Activated gamma-delta T cell treated with anti-CD3 and anti-CD28 coated beads, Interleukin-2, amount 50 U/mL, for 16 hours (primary cell): Measurements from ENCODE around the gene CFHR2.
"Not testable (repeated sequence)": the region's sequence is repeated elsewhere in the genome, so short reads cannot be mapped to it uniquely, and the experiment has no call there.

Experiments
- DNase-seq: peaks from one replicate; pipeline ENCODE4 v3.0.0-alpha.2; 2020; ENCODE audit warnings: low read depth

Gene CFHR2

DNA sequence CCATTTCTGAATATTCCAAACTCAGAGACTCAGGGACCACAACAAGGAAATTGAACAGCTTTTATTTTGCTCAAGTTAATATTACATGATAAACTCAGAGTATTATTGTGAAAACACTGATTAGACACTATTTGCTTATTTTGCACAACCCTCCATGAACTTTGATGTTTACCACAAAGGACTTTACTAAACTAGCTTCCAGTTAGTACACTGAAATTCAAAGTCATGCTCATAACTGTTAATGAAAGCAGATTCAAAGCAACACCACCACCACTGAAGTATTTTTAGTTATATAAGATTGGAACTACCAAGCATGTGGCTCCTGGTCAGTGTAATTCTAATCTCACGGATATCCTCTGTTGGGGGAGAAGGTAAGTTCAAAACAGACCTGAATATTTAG is at the start of gene CFHR2:
Gene CFHR2 (plus strand): TSS at position 171 of the 400 bp plus-strand sequence. CDS start 143 bp downstream, at position 314.
- DNase-seq, result not testable (repeated sequence)

- DNase-seq, result no peak
Observed at GRCh38 chr1:196896355-196896754, 47.2 kb upstream of the CFHR2 start.

DNA sequence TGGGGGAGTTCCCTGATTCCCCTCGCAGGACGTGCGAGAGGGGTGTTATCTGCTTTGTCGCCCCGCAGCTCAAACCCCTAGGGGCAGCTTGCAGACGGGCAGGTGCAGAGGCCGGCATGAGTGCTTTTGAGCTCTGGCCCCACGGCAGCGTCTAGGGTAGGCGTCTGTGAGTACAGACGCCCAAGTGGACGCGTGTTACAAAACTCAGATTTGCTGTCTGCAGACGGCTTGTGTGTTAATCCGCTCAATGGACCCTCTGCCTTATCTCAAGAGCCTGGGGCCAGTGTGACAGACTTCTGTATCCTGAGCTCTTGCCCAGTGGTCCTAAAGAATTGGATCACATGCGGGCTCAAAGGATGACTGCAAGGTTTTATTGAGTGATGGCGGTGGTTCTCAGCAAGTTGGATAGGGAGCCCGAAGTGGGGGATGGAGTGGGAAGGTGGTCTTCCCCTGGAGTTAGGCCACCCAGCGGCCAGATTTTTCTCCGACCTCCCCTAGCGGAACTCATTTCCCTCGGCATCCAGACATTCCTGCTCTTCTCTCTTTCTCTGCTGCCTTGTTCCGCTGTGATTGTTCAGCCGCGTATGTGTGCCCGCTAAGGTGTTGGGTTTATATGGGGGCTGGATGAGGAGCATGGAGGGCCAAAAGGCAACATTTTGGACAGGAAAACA is 46.2 kb upstream of the CFHR2 start:
- DNase-seq, result no peak

DNA sequence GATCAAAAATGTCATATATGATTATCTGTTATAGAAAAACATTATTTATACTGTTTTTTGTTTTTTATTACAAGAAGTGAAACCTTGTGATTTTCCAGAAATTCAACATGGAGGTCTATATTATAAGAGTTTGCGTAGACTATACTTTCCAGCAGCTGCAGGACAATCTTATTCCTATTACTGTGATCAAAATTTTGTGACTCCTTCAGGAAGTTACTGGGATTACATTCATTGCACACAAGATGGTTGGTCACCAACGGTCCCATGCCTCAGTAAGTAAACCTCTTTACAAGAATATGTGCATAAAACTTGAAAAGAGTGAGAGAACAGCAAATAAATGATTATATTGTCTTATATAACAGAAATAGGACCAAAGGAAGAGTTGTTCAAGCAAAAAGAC is 41.2 kb upstream of the CFHR2 start:
- no peak for DNase-seq

DNA sequence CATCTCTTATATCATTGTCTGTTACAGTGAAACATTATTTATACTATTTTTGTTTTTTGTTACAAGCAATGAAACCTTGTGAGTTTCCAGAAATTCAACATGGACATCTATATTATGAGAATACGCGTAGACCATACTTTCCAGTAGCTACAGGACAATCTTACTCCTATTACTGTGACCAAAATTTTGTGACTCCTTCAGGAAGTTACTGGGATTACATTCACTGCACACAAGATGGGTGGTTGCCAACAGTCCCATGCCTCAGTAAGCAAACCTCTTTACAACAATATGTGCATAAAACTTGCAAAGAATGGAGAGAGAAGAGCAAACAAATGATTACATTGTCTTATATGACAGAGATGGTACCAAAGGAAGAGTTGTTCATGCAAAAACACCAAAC is 33.3 kb upstream of the CFHR2 start:
- no peak for DNase-seq

DNA sequence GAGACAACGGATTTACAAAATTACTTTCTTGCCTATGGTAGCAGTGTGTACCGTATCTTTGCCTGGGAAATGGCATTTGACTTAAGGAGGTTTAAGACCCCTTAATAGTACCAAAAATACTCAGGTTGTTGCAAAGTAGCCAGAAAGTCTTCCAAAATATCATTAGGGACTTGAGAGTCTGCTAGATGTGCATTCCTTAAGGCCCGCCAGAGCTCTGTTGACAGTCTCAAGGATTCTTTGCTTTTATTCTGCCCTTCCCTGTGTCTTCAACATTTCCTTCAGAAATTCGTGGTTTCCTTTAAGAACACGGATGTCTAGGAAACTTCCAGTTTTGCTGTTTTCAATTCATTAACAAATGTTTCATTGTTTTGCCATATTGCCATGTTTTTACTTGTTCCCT is 31.3 kb upstream of the CFHR2 start:
- not testable (repeated sequence) for DNase-seq

DNA sequence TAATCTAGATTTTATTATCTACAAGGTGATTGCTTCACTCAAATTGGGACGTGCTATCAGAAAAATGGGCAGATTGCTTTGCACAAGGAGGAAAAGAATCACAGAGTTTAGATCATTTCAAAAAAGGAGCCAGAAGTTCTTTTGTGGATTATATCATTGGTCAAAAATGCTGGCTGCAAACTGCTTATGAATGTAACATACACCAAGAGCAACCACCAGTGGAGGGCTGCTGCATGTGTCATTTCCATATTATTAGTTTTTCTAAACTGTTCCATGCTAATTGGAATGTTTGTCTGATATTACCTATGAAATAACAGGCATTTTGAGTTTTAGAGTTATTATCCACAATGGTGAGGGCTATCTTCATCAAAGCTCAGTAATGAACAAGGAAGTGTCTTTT is 16.7 kb upstream of the CFHR2 start:
- DNase-seq, result not testable (repeated sequence)

DNA sequence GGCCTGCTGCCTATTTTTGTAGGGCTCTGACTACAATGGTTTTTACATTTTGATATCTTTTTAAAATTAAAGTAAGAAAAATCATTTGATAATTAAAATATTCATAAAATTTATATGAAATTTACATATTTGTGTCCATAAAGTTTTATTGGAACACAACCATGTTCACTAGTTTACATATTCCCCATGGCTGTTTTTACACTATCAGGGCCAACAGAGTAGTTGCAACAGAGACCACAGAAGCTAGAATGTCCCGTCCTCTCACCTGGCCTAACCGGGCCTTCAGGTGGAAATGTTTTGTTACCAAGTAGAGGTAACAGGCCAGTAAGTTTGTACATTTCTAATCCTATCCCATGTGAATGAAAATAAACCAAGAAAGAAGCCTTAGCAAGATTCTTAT is 10.7 kb upstream of the CFHR2 start:
- not testable (repeated sequence) for DNase-seq

DNA sequence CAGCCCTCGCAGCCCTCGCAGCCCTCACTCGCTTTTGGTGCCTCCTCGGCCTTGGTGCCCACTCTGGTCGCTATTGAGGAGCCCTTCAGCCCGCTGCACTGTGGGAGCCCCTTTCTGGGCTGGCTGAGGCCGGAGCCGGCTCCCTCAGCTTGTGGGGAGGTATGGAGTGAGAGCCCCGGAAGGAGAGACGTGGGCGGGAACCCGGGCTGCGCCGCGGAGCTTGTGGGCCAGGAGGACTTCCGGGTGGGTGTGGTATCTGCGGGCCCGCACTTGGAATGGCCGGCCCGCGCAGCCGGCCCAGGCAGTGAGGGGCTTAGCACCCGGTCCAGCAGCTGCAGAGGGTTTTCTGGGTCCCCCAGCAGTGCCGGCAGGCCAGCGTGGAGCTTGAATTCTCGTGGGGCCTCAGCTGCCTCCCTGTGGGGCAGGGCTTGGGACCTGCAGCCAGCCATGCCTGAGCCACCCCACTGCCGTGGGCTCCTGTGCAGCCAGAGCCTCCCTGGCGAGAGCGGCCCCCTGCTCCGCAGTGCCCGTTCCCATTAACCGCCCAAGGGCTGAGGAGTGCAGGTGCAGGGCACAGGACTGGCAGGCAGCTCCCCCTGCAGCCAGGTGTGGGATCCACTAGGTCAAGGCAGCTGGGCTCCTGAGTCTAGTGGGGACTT is 9.9 kb upstream of the CFHR2 start:
- no peak for DNase-seq

DNA sequence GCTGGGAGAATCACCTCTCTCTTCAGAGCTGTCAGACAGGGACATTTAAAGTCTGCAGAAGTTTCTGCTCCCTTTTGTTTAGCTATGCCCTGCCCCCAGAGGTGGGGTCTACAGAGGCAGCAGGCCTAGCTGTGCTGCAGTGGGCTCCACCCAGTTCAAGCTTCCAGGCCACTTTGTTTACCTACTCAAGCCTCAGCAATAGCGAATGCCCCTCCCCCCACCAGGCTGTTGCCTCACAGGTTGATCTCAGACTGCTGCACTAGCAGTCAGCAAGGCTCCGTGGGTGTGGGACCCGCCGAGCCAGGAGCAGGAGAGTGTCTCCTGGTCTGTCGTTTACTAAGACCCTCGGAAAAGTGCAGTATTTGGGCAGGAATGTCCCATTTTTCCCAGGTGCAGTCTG is 2.1 kb upstream of the CFHR2 start:
- DNase-seq, result not testable (repeated sequence)

DNA sequence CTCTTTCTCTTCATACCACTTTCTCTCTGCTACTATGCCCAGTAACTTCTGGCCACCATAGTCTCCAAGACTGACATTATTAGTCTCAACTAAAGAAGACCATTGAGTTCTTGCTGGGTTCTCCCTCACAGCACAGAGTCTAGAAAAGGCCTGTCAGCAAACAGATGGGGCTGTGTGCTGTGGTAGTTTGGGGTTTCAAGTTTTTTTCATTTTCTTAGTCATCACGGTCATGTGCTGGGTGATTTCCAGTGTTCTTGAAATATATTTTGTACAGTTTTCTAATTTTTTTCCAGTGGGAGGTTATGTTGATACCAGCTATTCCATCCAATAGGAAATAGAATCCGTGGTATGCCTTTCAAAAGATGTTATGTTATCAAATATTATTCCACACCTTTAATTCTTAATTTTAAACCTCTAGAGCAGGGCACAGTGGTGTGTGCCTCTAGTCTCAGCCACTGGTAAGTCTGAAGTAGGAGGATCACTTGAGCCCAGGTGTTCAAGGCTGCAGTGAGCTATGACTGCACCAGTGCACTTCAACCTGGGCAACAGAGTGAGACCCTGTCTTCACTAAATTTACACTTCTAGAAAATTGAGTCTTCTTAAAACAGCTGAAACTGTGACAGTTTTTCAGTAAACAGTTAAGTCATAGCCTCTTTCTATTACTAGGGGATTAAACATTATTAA is 8.3 kb downstream of the CFHR2 start:
- no peak for DNase-seq

- DNase-seq, result no peak
Observed at GRCh38 chr1:196954778-196955177, 11.2 kb downstream of the CFHR2 start.

DNA sequence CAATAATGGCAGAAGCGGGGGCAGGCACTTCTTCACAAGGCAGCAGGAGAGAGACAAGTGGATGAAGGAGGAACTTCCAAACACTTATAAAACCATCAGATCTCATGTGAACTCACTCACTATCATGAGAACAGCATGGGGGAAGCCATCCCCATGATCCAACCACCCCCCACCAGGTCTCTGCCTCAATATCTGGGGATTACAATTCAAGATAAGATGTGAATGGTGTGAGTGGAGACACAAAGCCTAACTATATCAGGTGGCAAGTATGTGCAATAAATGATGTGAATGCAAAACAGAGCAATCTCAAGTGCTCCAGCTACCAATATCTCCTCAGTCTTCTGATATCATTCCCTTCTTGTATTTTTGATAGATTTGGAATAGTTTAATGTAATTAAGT is 12.4 kb downstream of the CFHR2 start:
- no peak for DNase-seq

GRCh38 chr1:196960854-196961253 is 17.3 kb downstream of the CFHR2 start:
- DNase-seq, result no peak

GRCh38 chr1:196970182-196970581 is 26.6 kb downstream of the CFHR2 start:
- DNase-seq, result no peak

DNA sequence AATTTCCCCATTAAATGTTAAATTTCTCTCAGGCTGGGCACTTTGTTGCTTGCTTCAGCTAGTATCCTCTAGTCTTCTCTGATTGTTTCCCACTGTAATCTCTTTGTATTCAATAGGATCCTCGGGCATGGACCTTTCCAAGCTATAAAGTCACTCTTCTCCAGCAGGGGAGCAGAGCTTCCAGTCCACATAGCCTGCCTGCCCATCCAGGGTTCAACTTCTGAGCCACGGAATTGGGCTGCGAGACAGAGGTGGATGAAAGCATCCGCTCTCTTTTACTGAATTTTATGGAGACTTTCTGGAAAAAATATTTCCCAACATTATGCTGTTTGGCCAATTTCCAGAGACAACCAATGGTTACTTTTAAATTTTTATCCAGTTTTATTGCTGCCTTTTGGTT is 32.7 kb downstream of the CFHR2 start:
- no peak for DNase-seq

DNA sequence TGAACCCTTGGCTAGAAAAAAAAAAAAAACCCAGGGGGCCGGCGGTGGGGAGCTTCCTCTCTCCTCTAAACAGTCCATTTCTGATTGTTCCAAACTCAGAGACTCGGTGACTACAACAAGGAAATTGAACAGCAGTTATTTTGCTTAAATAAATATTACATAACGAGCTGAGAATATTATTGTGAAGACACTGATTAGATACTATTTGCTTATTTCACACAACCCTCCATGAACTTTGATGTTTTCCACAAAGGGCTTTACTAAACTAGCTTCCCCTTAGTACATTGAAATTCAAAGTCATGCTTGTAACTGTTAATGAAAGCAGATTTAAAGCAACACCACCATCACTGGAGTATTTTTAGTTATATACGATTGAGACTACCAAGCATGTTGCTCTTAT is 33.7 kb downstream of the CFHR2 start, which contains the start of gene CFHR5:
Gene CFHR5 (plus strand): TSS at position 279 of the 400 bp plus-strand sequence. CDS start 109 bp downstream, at position 388.
- no peak for DNase-seq

- no peak for DNase-seq
Observed at GRCh38 chr1:196980859-196981258, 37.3 kb downstream of the CFHR2 start.

GRCh38 chr1:196982247-196982646 is 38.7 kb downstream of the CFHR2 start:
- DNase-seq, result not testable (repeated sequence)

DNA sequence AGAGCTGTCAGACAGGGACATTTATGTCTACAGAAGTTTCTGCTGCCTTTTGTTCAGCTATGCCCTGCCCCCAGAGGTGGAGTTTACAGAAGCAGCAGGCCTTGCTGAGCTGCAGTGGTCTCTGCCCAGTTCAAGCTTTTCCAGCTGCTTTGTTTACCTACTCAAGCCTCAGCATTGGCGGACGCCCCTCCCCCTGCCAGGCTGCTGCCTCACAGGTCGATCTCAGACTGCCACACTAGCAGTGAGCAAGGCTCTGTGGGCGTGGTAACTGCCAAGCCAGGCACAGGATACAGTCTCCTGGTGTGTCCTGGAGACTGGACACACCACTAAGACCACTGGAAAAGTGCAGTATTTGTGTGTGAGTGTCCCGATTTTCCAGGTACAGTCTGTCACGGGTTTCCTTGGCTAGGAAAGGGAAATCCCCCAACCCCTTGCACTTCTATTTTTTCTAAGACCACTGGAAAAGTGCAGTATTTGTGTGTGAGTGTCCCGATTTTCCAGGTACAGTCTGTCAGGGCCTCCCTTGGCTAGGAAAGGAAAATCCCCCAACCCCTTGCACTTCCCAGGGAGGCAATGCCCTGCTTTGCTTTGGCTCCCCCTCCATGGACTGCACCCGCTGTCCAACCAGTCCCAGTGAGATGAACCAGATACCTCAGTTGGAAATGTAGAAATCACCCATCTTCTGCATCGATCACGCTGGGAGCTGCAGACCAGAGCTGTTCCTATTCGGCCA is 48.5 kb downstream of the CFHR2 start:
- not testable (repeated sequence) for DNase-seq

GRCh38 chr1:196993916-196994315 is 50.4 kb downstream of the CFHR2 start:
- DNase-seq, result no peak

- DNase-seq, result no peak
Observed at GRCh38 chr1:196997423-196997822, 53.9 kb downstream of the CFHR2 start.
